Fibroblast of lung (primary cell): ENCODE measurements around the gene CCNH. TPM values are rescaled to one million over a fixed set of nuclear protein-coding genes. Genes with fewer than 3 reads are reported as not detected.
A peak's percentile ranks its signal among the peaks of the same experiment; 100 is the strongest.

ENCODE experiments used
- DNase-seq, 2 donors: peaks; one replicate each; pipeline versions ENCODE4 v3.0.0 to v3.0.0-alpha.2; 2010; ENCODE audit warnings: low read depth in 2 of 2
- H2AFZ ChIP-seq: 2 replicates; pipeline ENCODE4 v1.5.1; 2012; ENCODE audit warnings: low read length, control low read depth, inconsistent platforms
- H3K27ac ChIP-seq: 2 replicates; pipeline ENCODE4 v1.5.1; 2011; ENCODE audit warnings: low read length, control low read depth; ENCODE audit not compliant: insufficient read depth
- H3K27me3 ChIP-seq: 2 replicates; pipeline ENCODE4 v1.5.1; 2011; ENCODE audit warnings: mild to moderate bottlenecking, low read length; ENCODE audit not compliant: control insufficient read depth, insufficient read depth
- H3K36me3 ChIP-seq: 2 replicates; pipeline ENCODE4 v1.5.1; 2011; ENCODE audit warnings: low read length; ENCODE audit not compliant: control insufficient read depth, insufficient read depth
- H3K4me1 ChIP-seq: 2 replicates; pipeline ENCODE4 v1.5.1; 2011; ENCODE audit warnings: low read length; ENCODE audit not compliant: control insufficient read depth, insufficient read depth; ENCODE audit errors: extremely low read depth
- H3K4me2 ChIP-seq: 2 replicates; pipeline ENCODE4 v1.5.1; 2011; ENCODE audit warnings: low read length, control low read depth; ENCODE audit not compliant: insufficient read depth; ENCODE audit errors: extremely low read depth
- H3K4me3 ChIP-seq, 4 experiments: fragments of 200-600 bp in 1 of 4; sonication (generic) in 1 of 4; replicated peaks in 1 of 4; 2 replicates each; pipeline ENCODE4 v1.5.1; 2011 to 2016; ENCODE audit warnings: low read length in 4 of 4, low read depth in 3 of 4, mild to moderate bottlenecking in 3 of 4, control low read depth in 2 of 4, inconsistent platforms in 1 of 4, mixed read lengths in 1 of 4; ENCODE audit not compliant: insufficient read depth in 1 of 4; ENCODE audit errors: control extremely low read depth in 1 of 4
- H3K79me2 ChIP-seq: 2 replicates; pipeline ENCODE4 v1.5.1; 2012; ENCODE audit warnings: mild to moderate bottlenecking, low read length, inconsistent platforms; ENCODE audit not compliant: control insufficient read depth, insufficient read depth
- H3K9ac ChIP-seq: 2 replicates; pipeline ENCODE4 v1.5.1; 2011; ENCODE audit warnings: mild to moderate bottlenecking, low read length, control low read depth; ENCODE audit not compliant: insufficient read depth
- H3K9me3 ChIP-seq: 2 replicates; pipeline ENCODE4 v1.5.1; 2012; ENCODE audit warnings: low read depth, low read length; ENCODE audit not compliant: control insufficient read depth, insufficient read depth
- H4K20me1 ChIP-seq: 2 replicates; pipeline ENCODE4 v1.5.1; 2011; ENCODE audit warnings: low read length; ENCODE audit not compliant: control insufficient read depth, insufficient read depth; ENCODE audit errors: extremely low read depth
- CTCF ChIP-seq, 2 donors: IDR thresholded peaks in 1 of 2; conservative IDR thresholded peaks in 1 of 2; 1 replicate in 1 of 2; 2 replicates in 1 of 2; pipeline ENCODE4 v1.5.1; 2011 to 2012; ENCODE audit warnings: low read length in 2 of 2, control low read depth in 1 of 2, inconsistent platforms in 1 of 2, low read depth in 1 of 2, mild to moderate bottlenecking in 1 of 2
- EZH2 ChIP-seq: IDR thresholded peaks from 2 replicates; pipeline ENCODE4 v1.5.1; 2012; ENCODE audit warnings: low read length, control low read depth, mild to moderate bottlenecking; ENCODE audit errors: missing control alignments
- polyA plus RNA-seq, 2 donors: library from polyadenylated mRNA; depleted of rRNA in 1 of 2; stranded (reverse) in 1 of 2; unstranded in 1 of 2; fragments of >200 nt; gene quantifications; 2 replicates each; pipeline ENCODE4 v1.2.1, GENCODE V29; 2011 to 2012; ENCODE audit warnings: missing spikeins in 1 of 2
- total RNA-seq: library from RNA; depleted of rRNA; stranded (reverse); fragments of >200 nt; gene quantifications from 2 replicates; pipeline ENCODE4 v1.2.1, GENCODE V29; 2014

Gene CCNH
- total and polyA plus RNA-seq, 2 donors (not counting 1 experiment from before 2014, with no cell fraction given), result 77.6 to 98.7 TPM

DNA sequence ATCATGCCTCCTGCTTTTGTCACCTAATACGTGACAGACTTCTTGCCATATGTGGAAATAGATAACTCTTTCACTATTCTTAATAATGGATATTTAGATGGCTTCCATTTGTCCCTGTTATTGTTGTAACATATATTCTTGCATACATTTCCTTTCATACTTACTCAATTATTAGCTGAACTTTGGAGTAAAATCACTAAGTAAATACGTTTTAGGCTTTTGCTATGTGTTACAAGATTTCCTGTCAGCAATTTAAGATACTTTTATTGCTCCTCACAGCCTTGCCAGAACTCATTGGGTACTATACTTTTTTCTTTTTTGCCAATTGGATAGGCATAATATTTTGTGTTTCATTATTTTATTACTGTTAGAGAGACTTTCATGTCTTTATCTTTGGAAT is 26.9 kb downstream of the CCNH start:
- Histone ChIP-seq H3K9me3 (no peaks in the 10 kb centered on the region), H3K79me2 (no peaks in the 10 kb centered on the region), H3K4me3 (no peak overlapping the region), H3K27ac (no peak overlapping the region), H3K4me2 (no peak overlapping the region), H3K27me3 (no peaks in the 10 kb centered on the region), H2AFZ (no peak overlapping the region), H3K9ac (no peak overlapping the region), H3K4me1 (peaks cover 3% of the 10 kb centered on the region), H4K20me1 (no peaks in the 10 kb centered on the region), H3K36me3 (peaks cover 6% of the 10 kb centered on the region)
- TF ChIP-seq CTCF (conservative IDR thresholded peaks at IDR 0.05 in 1 of 2, IDR thresholded peaks at IDR 0.05 in 1 of 2; ENCODE audit: low read depth in 1 of 2, low read length in 2 of 2) (no peak), EZH2 (no peak)
- no peak for DNase-seq

DNA sequence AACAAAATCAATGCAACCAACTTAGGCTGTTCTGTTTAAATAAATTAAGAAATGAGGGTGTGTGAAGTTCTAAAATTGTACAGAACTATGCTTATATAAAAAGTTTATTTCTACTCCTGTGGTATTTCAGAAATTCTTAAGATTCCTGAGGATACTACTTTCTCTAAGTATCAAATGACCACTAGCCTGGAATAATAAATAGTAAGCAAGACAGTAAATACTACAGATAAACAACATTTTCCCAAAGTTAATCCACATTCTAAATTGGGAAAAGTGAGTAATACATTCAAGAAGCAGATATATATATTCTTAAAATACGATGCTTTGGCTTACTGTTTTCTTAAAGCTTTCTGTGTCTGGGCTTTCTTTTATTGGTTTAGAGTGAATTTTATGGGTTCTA is 29.5 kb downstream of the CCNH start:
- Histone ChIP-seq H4K20me1 (no peaks in the 10 kb centered on the region), H3K4me3 (no peak overlapping the region), H3K36me3 (peaks cover 4% of the 10 kb centered on the region), H2AFZ (no peak overlapping the region), H3K79me2 (no peaks in the 10 kb centered on the region), H3K9ac (no peak overlapping the region), H3K27ac (no peak overlapping the region), H3K4me1 (peaks cover 3% of the 10 kb centered on the region), H3K27me3 (no peaks in the 10 kb centered on the region), H3K4me2 (no peak overlapping the region), H3K9me3 (no peaks in the 10 kb centered on the region)
- DNase-seq, result peak; percentile 31 to 41
- no peak for TF ChIP-seq CTCF (conservative IDR thresholded peaks at IDR 0.05 in 1 of 2, IDR thresholded peaks at IDR 0.05 in 1 of 2; ENCODE audit: low read depth in 1 of 2, low read length in 2 of 2)
- no peak for TF ChIP-seq EZH2

DNA sequence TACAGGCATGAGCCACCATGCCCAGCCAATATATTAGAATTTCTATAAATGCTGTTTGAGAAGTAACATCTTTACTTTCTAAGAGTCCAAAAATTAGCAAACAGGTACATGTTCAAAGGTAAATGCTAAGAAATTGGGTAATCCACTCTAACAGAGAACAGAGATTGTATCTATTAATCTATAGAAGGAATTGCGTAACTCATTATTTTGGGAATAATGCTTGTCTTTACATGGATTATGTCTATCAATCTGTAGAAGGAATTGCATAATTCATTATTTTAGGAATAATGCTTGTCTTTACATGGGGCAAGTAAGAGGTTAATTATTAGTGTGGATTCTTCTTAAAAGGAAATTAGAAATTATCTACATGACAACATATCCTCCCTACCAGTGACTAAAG is 30.5 kb downstream of the CCNH start:
- H3K27me3 ChIP-seq, result no peaks in the 10 kb centered on the region
- H3K79me2 ChIP-seq, result no peaks in the 10 kb centered on the region
- no peak overlapping the region for H3K4me2 ChIP-seq
- H3K9me3 ChIP-seq, result no peaks in the 10 kb centered on the region
- H2AFZ ChIP-seq, result no peak overlapping the region
- no peaks in the 10 kb centered on the region for H4K20me1 ChIP-seq
- no peak overlapping the region for H3K4me3 ChIP-seq
- H3K4me1 ChIP-seq, result peaks cover 3% of the 10 kb centered on the region
- no peak for DNase-seq
- H3K27ac ChIP-seq, result no peak overlapping the region
- TF ChIP-seq EZH2 (no peak), CTCF (conservative IDR thresholded peaks at IDR 0.05 in 1 of 2, IDR thresholded peaks at IDR 0.05 in 1 of 2; ENCODE audit: low read depth in 1 of 2, low read length in 2 of 2) (no peak)
- H3K36me3 ChIP-seq, result peaks cover 4% of the 10 kb centered on the region
- no peak overlapping the region for H3K9ac ChIP-seq
